SH-SY5Y (cell line): ENCODE data around the gene MR1.

Experiments
- GATA2 ChIP-seq: IDR thresholded peaks from 2 replicates; pipeline ENCODE4 v1.6.1; 2011; ENCODE audit warnings: mild to moderate bottlenecking, low read depth, low read length
- GATA3 ChIP-seq: IDR thresholded peaks from 2 replicates; pipeline ENCODE4 v1.6.1; 2011; ENCODE audit warnings: low read depth, mild to moderate bottlenecking, low read length, moderate library complexity

GRCh38 chr1:181044449-181044966 is 10.7 kb downstream of the MR1 start:
- TF ChIP-seq GATA2 (no peak), GATA3 (no peak)
